Mesothelial cell of epicardium (in vitro differentiated cells): ENCODE data around the gene ARFGEF3. TPM values are rescaled to one million over a fixed set of nuclear protein-coding genes. Genes with fewer than 3 reads are reported as not detected.
A peak's percentile ranks its signal among the peaks of the same experiment; 100 is the strongest.

ENCODE experiments used
- DNase-seq, 2 experiments: peaks; one replicate each; pipeline ENCODE4 v3.0.0; 2021; ENCODE audit warnings: low spot score in 2 of 2; ENCODE audit not compliant: unreplicated experiment in 2 of 2
- H3K27ac Mint-ChIP-seq: 2 replicates; pipeline ENCODE4 v1.8.0; 2021; ENCODE audit warnings: mixed read lengths
- H3K27me3 Mint-ChIP-seq: 2 replicates; pipeline ENCODE4 v1.8.0; 2021; ENCODE audit warnings: low read depth, mixed read lengths
- H3K36me3 Mint-ChIP-seq: 2 replicates; pipeline ENCODE4 v1.8.0; 2021; ENCODE audit warnings: mixed read lengths
- H3K4me1 Mint-ChIP-seq: 2 replicates; pipeline ENCODE4 v1.8.0; 2021; ENCODE audit warnings: mixed read lengths
- H3K4me3 Mint-ChIP-seq: 2 replicates; pipeline ENCODE4 v1.8.0; 2021; ENCODE audit warnings: mild to moderate bottlenecking, moderate library complexity, mixed read lengths
- H3K9me3 Mint-ChIP-seq: 2 replicates; pipeline ENCODE4 v1.8.0; 2021; ENCODE audit warnings: mixed read lengths
- total RNA-seq: library from RNA; stranded (reverse); gene quantifications from 3 replicates; pipeline ENCODE4 v1.2.1, GENCODE V29; 2021
- TF ChIP-seq, protein P1 (sequence below): fragments of 200-600 bp; sonication (generic); IDR thresholded peaks from one replicate; pipeline ENCODE4 v1.5.0; 2021; ENCODE audit warnings: antibody characterized with exemption; ENCODE audit not compliant: unreplicated experiment

ARFGEF3 gene
- total RNA-seq, 1 donor from 2014 or later, result 6.1 TPM

DNA sequence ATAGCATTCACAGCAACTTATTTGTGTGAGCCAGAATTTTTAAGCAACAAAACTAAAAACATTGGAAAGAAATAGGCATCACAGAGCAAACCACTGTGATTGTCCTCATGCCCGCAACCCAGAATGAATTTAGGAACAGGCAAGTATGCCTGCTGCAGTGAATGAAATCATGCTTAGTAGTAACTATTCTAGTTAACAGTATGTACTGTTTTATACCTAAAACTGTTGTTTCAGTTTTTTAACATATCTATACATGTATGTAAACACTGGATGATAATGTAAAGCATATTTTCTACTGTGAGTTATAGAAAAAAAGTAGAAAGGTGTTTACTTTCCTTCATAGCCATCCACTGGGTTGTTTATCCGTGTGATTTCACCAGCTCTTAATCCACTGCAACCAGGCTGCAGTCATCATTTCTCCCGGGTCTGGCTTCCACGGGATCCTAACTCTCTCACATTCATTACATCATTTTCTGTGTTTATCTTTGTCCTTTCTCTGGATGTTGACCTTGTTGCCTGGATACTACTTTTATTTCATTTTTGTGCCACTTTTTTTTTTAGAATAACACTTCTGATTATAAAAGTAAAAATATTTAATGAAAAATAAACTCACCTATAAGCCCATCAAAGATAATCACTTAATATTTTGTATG is 3.6 kb upstream of the ARFGEF3 start:
- H3K27ac Mint-ChIP-seq, result no peak overlapping the region
- no peak overlapping the region for H3K4me3 Mint-ChIP-seq
- TF ChIP-seq, protein P1, sequence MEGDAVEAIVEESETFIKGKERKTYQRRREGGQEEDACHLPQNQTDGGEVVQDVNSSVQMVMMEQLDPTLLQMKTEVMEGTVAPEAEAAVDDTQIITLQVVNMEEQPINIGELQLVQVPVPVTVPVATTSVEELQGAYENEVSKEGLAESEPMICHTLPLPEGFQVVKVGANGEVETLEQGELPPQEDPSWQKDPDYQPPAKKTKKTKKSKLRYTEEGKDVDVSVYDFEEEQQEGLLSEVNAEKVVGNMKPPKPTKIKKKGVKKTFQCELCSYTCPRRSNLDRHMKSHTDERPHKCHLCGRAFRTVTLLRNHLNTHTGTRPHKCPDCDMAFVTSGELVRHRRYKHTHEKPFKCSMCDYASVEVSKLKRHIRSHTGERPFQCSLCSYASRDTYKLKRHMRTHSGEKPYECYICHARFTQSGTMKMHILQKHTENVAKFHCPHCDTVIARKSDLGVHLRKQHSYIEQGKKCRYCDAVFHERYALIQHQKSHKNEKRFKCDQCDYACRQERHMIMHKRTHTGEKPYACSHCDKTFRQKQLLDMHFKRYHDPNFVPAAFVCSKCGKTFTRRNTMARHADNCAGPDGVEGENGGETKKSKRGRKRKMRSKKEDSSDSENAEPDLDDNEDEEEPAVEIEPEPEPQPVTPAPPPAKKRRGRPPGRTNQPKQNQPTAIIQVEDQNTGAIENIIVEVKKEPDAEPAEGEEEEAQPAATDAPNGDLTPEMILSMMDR, result no peak
- H3K4me1 Mint-ChIP-seq, result peaks cover 14% of the 10 kb centered on the region
- H3K27me3 Mint-ChIP-seq, result peaks cover 50% of the 10 kb centered on the region
- H3K9me3 Mint-ChIP-seq, result peaks cover 6% of the 10 kb centered on the region
- no peaks in the 10 kb centered on the region for H3K36me3 Mint-ChIP-seq
- DNase-seq, result no peak

DNA sequence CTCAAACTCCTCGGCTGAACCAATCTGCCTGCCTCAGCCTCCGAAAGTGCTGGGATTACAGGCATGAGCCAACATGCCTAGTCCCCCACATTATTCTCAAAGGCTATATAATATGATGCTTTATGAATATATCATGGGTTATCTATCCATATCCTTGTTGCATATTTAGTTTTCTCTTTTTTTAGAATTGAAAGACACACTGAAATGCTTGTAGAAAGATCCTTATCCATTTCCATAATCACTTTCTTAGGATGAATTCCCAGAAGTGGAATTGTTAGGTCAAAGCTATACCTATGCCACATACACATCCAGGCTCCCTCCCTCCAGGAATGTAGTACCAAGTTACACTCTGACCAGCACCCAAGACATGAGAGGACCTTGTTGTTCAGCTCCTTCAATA is 2.5 kb upstream of the ARFGEF3 start:
- H3K9me3 Mint-ChIP-seq, result no peaks in the 10 kb centered on the region
- H3K4me3 Mint-ChIP-seq, result no peak overlapping the region
- H3K4me1 Mint-ChIP-seq, result peaks cover 14% of the 10 kb centered on the region
- H3K36me3 Mint-ChIP-seq, result no peaks in the 10 kb centered on the region
- H3K27ac Mint-ChIP-seq, result no peak overlapping the region
- TF ChIP-seq, protein P1, result no peak
- H3K27me3 Mint-ChIP-seq, result peaks cover 61% of the 10 kb centered on the region
- DNase-seq, result no peak

DNA sequence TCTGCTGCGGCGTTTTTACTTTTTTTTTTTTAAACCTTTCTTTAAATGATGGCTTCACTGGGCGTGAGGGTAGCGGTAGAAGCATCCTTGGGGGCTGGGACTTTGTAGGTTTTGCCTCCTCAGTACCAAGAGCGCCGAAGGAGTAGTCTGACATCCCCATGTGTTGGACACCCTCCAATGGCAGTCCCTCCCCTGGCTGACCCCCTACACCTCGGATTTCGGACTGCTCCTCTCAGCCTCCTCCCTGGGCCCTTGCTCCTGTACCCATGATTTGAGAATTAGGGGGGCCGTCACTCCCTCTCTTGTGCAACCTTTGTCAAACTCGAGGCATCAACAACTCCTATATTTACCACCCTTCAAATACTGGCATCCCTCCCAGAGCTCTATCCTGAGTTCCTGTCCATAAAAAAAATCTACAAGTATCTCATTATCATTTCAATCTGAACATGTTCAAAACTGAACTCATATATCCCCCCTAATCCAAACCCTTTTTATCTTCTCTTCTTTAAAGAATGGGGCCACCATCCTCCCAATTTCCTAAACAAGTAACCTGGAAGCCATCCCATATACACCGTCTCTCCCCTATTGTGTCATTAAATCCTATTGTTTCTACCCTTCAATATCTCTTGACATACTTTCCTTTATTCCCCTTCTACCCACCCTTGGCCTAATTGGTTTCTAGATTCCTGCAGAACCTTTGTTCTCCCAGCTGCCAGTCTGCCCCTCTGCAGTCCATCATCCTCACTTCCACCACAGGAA is 1.2 kb upstream of the ARFGEF3 start:
- Mint-ChIP-seq H3K4me3 (peak overlapping the region; percentile 66), H3K27ac (no peak overlapping the region), H3K4me1 (peaks cover 14% of the 10 kb centered on the region), H3K27me3 (peaks cover 65% of the 10 kb centered on the region), H3K36me3 (no peaks in the 10 kb centered on the region), H3K9me3 (no peaks in the 10 kb centered on the region)
- TF ChIP-seq, protein P1, result no peak
- no peak for DNase-seq

DNA sequence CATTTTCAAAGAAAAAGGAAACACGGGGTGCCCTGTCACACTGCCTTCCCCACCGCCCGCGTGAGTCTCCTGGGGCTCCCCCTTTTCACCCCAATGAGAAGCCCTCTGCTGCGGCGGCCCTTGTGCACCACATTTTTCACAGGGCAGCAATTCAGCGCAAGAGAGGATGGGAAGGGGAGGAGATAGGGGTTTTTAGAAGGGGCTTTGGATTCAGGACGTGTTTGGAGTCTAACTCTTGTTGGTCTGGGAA is 726 bp upstream of the ARFGEF3 start:
- Mint-ChIP-seq H3K9me3 (no peaks in the 10 kb centered on the region), H3K4me1 (peaks cover 14% of the 10 kb centered on the region), H3K4me3 (peak overlapping the region; percentile 66), H3K36me3 (no peaks in the 10 kb centered on the region), H3K27me3 (peaks cover 64% of the 10 kb centered on the region), H3K27ac (no peak overlapping the region)
- TF ChIP-seq, protein P1, result no peak
- no peak for DNase-seq

DNA sequence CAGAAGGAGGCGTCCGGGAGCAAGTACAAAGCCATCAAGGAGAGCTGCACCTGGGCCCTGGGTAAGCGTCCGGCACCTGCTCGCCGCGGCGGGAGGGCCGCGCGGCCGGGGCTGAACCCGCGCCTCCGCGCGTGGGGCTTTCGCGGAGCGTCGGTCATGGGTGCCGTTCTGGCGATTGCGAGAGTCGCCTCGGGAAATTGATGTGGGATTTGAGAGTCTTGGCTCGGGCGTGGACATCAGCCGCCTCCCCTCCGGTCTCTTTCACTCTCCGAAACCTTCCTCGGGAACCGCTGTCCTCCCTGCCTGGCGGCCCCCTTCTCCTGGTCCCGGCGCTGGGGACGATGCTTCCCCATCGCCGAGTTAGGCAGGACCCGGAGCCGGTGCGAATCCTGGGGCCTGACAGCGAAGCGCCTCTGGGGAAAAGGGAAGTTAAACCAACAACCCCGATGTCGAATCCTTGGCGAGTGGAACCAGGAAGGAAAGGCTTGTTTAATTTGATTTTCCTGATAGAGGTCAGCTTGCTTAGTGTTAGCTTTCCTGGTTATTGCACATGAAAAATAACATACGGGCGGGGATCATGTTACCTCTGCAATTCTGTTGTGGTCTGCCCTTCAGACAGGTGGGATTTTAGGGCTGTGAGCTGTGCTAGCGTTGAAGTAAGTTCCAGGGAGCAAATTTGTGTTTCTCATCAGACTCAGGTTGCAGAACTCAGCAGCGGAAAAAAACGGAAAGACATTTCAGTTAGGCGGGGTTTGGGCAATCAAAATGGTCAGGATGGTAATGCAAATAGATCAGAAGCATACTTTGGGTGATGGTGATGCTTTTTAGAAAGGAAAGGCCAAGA is 594 bp downstream of the ARFGEF3 start:
- Mint-ChIP-seq H3K36me3 (no peaks in the 10 kb centered on the region), H3K4me1 (peaks cover 14% of the 10 kb centered on the region), H3K27me3 (peaks cover 67% of the 10 kb centered on the region), H3K9me3 (no peaks in the 10 kb centered on the region), H3K27ac (no peak overlapping the region), H3K4me3 (peak overlapping the region; percentile 77)
- DNase-seq, result peak in 1 of 2 experiments; percentile 48
- TF ChIP-seq, protein P1, result no peak
